GM23338 (cell line): Measurements from ENCODE around the gene ARSI. TPM values are rescaled to one million over a fixed set of nuclear protein-coding genes. Genes with fewer than 3 reads are reported as not detected.

Experiments used
- ATAC-seq: fragments of 200-7000 bp; cut with Tn5 transposase; 3 replicates; pipeline ENCODE4 v1.9.1; 2020
- DNase-seq: peaks from one replicate; pipeline ENCODE4 v3.0.0-alpha.2; 2015; ENCODE audit warnings: low spot score
- H2AFZ ChIP-seq: fragments of 200-600 bp; sonication (generic); 2 replicates; pipeline ENCODE4 v1.8.0; 2016; ENCODE audit warnings: antibody characterized with exemption, mild to moderate bottlenecking, moderate library complexity
- H3F3A ChIP-seq: fragments of 200-600 bp; sonication (generic); replicated peaks from 2 replicates; pipeline ENCODE4 v1.8.0; 2017; ENCODE audit warnings: antibody characterized with exemption, mixed run types, low read depth
- H3K27ac ChIP-seq: fragments of 200-600 bp; sonication (generic); 2 replicates; pipeline ENCODE4 v1.6.1; 2016; ENCODE audit warnings: low read depth
- H3K27me3 ChIP-seq: fragments of 200-600 bp; sonication (generic); 2 replicates; pipeline ENCODE4 v1.8.0; 2016; ENCODE audit warnings: mild to moderate bottlenecking, mixed run types, moderate library complexity; ENCODE audit not compliant: insufficient read depth
- H3K36me3 ChIP-seq: fragments of 200-600 bp; sonication (generic); 2 replicates; pipeline ENCODE4 v1.8.0; 2016; ENCODE audit warnings: mild to moderate bottlenecking; ENCODE audit not compliant: insufficient read depth
- H3K4me1 ChIP-seq: fragments of 200-600 bp; sonication (generic); 2 replicates; pipeline ENCODE4 v1.8.0; 2016; ENCODE audit warnings: mild to moderate bottlenecking, moderate library complexity; ENCODE audit not compliant: insufficient read depth
- H3K4me2 ChIP-seq: fragments of 200-600 bp; sonication (generic); 2 replicates; pipeline ENCODE4 v1.7.1; 2017; ENCODE audit warnings: mixed run types
- H3K4me3 ChIP-seq: fragments of 200-600 bp; sonication (generic); 2 replicates; pipeline ENCODE4 v1.6.1; 2016; ENCODE audit warnings: mixed run types
- H3K79me2 ChIP-seq: fragments of 200-600 bp; sonication (generic); replicated peaks from 2 replicates; pipeline ENCODE4 v1.8.0; 2017; ENCODE audit warnings: mild to moderate bottlenecking; ENCODE audit not compliant: insufficient read depth
- H3K9me2 ChIP-seq: fragments of 200-600 bp; sonication (generic); 2 replicates; pipeline ENCODE4 v1.8.0; 2017; ENCODE audit not compliant: insufficient read depth
- H4K20me1 ChIP-seq: fragments of 200-600 bp; sonication (generic); replicated peaks from 2 replicates; pipeline ENCODE4 v1.8.0; 2017; ENCODE audit warnings: mild to moderate bottlenecking; ENCODE audit not compliant: insufficient read depth
- H3K27ac Mint-ChIP-seq: 2 replicates; pipeline ENCODE4 v1.8.0; 2020; ENCODE audit warnings: inconsistent platforms, mild to moderate bottlenecking, moderate library complexity, mixed read lengths
- H3K27me3 Mint-ChIP-seq: 3 replicates; pipeline ENCODE4 v1.8.0; 2022; ENCODE audit warnings: low read depth, mild to moderate bottlenecking, moderate library complexity, mixed read lengths, inconsistent platforms; ENCODE audit not compliant: insufficient read depth, poor library complexity
- H3K36me3 Mint-ChIP-seq: 3 replicates; pipeline ENCODE4 v1.8.0; 2021; ENCODE audit warnings: low read depth, mild to moderate bottlenecking, inconsistent platforms, moderate library complexity, mixed read lengths
- H3K4me1 Mint-ChIP-seq: 3 replicates; pipeline ENCODE4 v1.8.0; 2020; ENCODE audit warnings: mild to moderate bottlenecking, inconsistent platforms, mixed read lengths
- H3K4me3 Mint-ChIP-seq: 3 replicates; pipeline ENCODE4 v1.8.0; 2021; ENCODE audit warnings: moderate library complexity, mild to moderate bottlenecking, inconsistent platforms, mixed read lengths
- H3K9me3 Mint-ChIP-seq: 3 replicates; pipeline ENCODE4 v1.8.0; 2020; ENCODE audit warnings: moderate library complexity, mild to moderate bottlenecking, inconsistent platforms, mixed read lengths
- CREB1 ChIP-seq: fragments of 250-450 bp; sonication (Bioruptor Pico); IDR thresholded peaks from 2 replicates; pipeline ENCODE4 v1.5.0; 2020; ENCODE audit warnings: low read depth, mild to moderate bottlenecking, moderate library complexity
- EZH2phosphoT487 ChIP-seq: fragments of 200-600 bp; sonication (generic); IDR thresholded peaks from one replicate; pipeline ENCODE4 v1.8.1; 2018; ENCODE audit warnings: antibody characterized with exemption; ENCODE audit not compliant: unreplicated experiment
- JUNB ChIP-seq: IDR thresholded peaks from one replicate; pipeline ENCODE4 v1.6.1; 2016; ENCODE audit warnings: antibody characterized with exemption; ENCODE audit not compliant: unreplicated experiment
- POLR2AphosphoS5 ChIP-seq: IDR thresholded peaks from 2 replicates; pipeline ENCODE4 v1.6.1; 2016; ENCODE audit warnings: antibody characterized with exemption, low read depth
- REST ChIP-seq: IDR thresholded peaks from one replicate; pipeline ENCODE4 v1.6.1; 2018; ENCODE audit warnings: antibody characterized with exemption; ENCODE audit not compliant: unreplicated experiment
- STAT1 ChIP-seq: IDR thresholded peaks from one replicate; pipeline ENCODE4 v1.6.1; 2016; ENCODE audit warnings: antibody characterized with exemption; ENCODE audit not compliant: unreplicated experiment
- ZNF114 ChIP-seq: fragments of 250-450 bp; sonication (Bioruptor Pico); IDR thresholded peaks from 2 replicates; pipeline ENCODE4 v1.5.0; 2020; ENCODE audit warnings: mild to moderate bottlenecking, moderate library complexity
- ZNF331 ChIP-seq: fragments of 250-450 bp; sonication (Bioruptor Pico); IDR thresholded peaks from 2 replicates; pipeline ENCODE4 v1.5.0; 2020; ENCODE audit warnings: low read depth, mild to moderate bottlenecking, moderate library complexity
- ZNF462 ChIP-seq: fragments of 250-450 bp; sonication (Bioruptor Pico); IDR thresholded peaks from 2 replicates; pipeline ENCODE4 v1.5.0; 2020; ENCODE audit warnings: mild to moderate bottlenecking, moderate library complexity
- polyA plus RNA-seq: library from polyadenylated mRNA; unstranded; fragments of >200 nt; fragmentation: Nextera tagmentation; extraction: Ambion mirVana; gene quantifications from 2 replicates; pipeline ENCODE4 v1.2.1, GENCODE V29; 2016
- total RNA-seq: library from RNA; depleted of rRNA; stranded (reverse); fragments of >200 nt; shearing (Covaris generic); gene quantifications from 2 replicates; pipeline ENCODE4 v1.2.3, GENCODE V29; 2014

Gene ARSI
- total and polyA plus RNA-seq, 2 experiments from 2014 or later: 0.99 to 6.9 TPM

- Histone ChIP-seq H3K27me3 (no peaks in the 10 kb centered on the region), H3K4me3 (no peak overlapping the region), H3F3A (no peaks in the 10 kb centered on the region), H3K9me2 (no peaks in the 10 kb centered on the region), H3K4me2 (no peak overlapping the region), H2AFZ (no peak overlapping the region), H3K27ac (no peak overlapping the region), H4K20me1 (no peaks in the 10 kb centered on the region), H3K36me3 (no peaks in the 10 kb centered on the region), H3K79me2 (no peaks in the 10 kb centered on the region), H3K4me1 (peaks cover 7% of the 10 kb centered on the region; the same call in 1 of the 2 replicates)
- H3K9me3 Mint-ChIP-seq: no peaks in the 10 kb centered on the region
- no peaks in the 10 kb centered on the region for H3K36me3 Mint-ChIP-seq
- H3K4me1 Mint-ChIP-seq: peaks cover 10% of the 10 kb centered on the region
- TF ChIP-seq EZH2phosphoT487 (no peak), ZNF331 (no peak), ZNF114 (CRISPR knock-in tag) (no peak), JUNB (no peak), ZNF462 (CRISPR knock-in tag) (no peak), POLR2AphosphoS5 (no peak), REST (no peak), STAT1 (no peak), CREB1 (CRISPR knock-in tag) (no peak)
- ATAC-seq (no peak), DNase-seq (no peak)
- H3K27ac Mint-ChIP-seq: no peak overlapping the region
- H3K27me3 Mint-ChIP-seq: peaks cover 5% of the 10 kb centered on the region
- H3K4me3 Mint-ChIP-seq: no peak overlapping the region
Observed at GRCh38 chr5:150349681-150350275, 47.1 kb upstream of the ARSI start.
